GM19025 (cell line): ENCODE data around the gene CBX5.
"Not testable (repeated sequence)": the region's sequence is repeated elsewhere in the genome, so short reads cannot be mapped to it uniquely, and the experiment has no call there.

ENCODE experiments used
- ATAC-seq: cut with Tn5 transposase; IDR thresholded peaks from one replicate; pipeline ENCODE4 v1.9.1; 2021; ENCODE audit warnings: mild to moderate bottlenecking, low read depth, moderate library complexity; ENCODE audit not compliant: unreplicated experiment

The CBX5 gene

GRCh38 chr12:54229624-54230212, 50.2 kb downstream of the CBX5 start:
- ATAC-seq = no peak

- ATAC-seq = no peak
Measured at GRCh38 chr12:54228471-54228870, 51.5 kb downstream of the CBX5 start.

- not testable (repeated sequence) for ATAC-seq
Measured at GRCh38 chr12:54227927-54228326, 52.0 kb downstream of the CBX5 start.

GRCh38 chr12:54227376-54227775, 52.5 kb downstream of the CBX5 start:
- no peak for ATAC-seq

- no peak for ATAC-seq
Measured at GRCh38 chr12:54225666-54226065, 54.3 kb downstream of the CBX5 start.

GRCh38 chr12:54222609-54223008, 57.3 kb downstream of the CBX5 start:
- ATAC-seq = no peak

- ATAC-seq = no peak
Measured at GRCh38 chr12:54221402-54221984, 58.4 kb downstream of the CBX5 start.

- ATAC-seq = no peak
Measured at GRCh38 chr12:54220567-54220966, 59.4 kb downstream of the CBX5 start.

- ATAC-seq = no peak
Measured at GRCh38 chr12:54220092-54220557, 59.8 kb downstream of the CBX5 start.

- no peak for ATAC-seq
Measured at GRCh38 chr12:54217774-54218241, 62.1 kb downstream of the CBX5 start.

GRCh38 chr12:54216797-54217661, 62.9 kb downstream of the CBX5 start:
- ATAC-seq = no peak

GRCh38 chr12:54215989-54216796, 63.7 kb downstream of the CBX5 start:
- no peak for ATAC-seq

- peak; percentile 78 for ATAC-seq
Measured at GRCh38 chr12:54214553-54215406, 65.1 kb downstream of the CBX5 start.

- ATAC-seq = no peak
Measured at GRCh38 chr12:54213079-54213478, 66.8 kb downstream of the CBX5 start.

GRCh38 chr12:54211920-54212319, 68.0 kb downstream of the CBX5 start:
- ATAC-seq = no peak

- ATAC-seq = no peak
Measured at GRCh38 chr12:54210400-54210790, 69.5 kb downstream of the CBX5 start.

- ATAC-seq = no peak
Measured at GRCh38 chr12:54208591-54208990, 71.3 kb downstream of the CBX5 start.

- peak; percentile 78 for ATAC-seq
Measured at GRCh38 chr12:54207539-54208294, 72.2 kb downstream of the CBX5 start.

GRCh38 chr12:54206791-54207190, 73.1 kb downstream of the CBX5 start:
- ATAC-seq = no peak
